HEK293T (cell line): Measurements from ENCODE around the gene COL24A1.
"Not testable (repeated sequence)": the region's sequence is repeated elsewhere in the genome, so short reads cannot be mapped to it uniquely, and the experiment has no call there.

Experiments
- CTBP1 ChIP-seq: fragments of 450-650 bp; IDR thresholded peaks from 2 replicates; pipeline ENCODE4 v1.6.1; 2016; ENCODE audit warnings: borderline replicate concordance
- ELF4 ChIP-seq: fragments of 450-650 bp; IDR thresholded peaks from 2 replicates; pipeline ENCODE4 v1.6.1; 2017; ENCODE audit warnings: antibody characterized with exemption
- FOXK2 ChIP-seq: fragments of 450-650 bp; IDR thresholded peaks from 2 replicates; pipeline ENCODE4 v1.6.1; 2016; ENCODE audit warnings: mild to moderate bottlenecking
- NFRKB ChIP-seq: fragments of 450-650 bp; IDR thresholded peaks from 2 replicates; pipeline ENCODE4 v1.6.1; 2016; ENCODE audit warnings: mild to moderate bottlenecking, moderate library complexity
- SP1 ChIP-seq: fragments of 450-650 bp; IDR thresholded peaks from 2 replicates; pipeline ENCODE4 v1.6.1; 2017
- SUZ12 ChIP-seq: fragments of 450-650 bp; IDR thresholded peaks from 2 replicates; pipeline ENCODE4 v1.6.1; 2016; ENCODE audit warnings: mild to moderate bottlenecking
- TF ChIP-seq, protein P1 (sequence below): fragments of 450-650 bp; IDR thresholded peaks from 2 replicates; pipeline ENCODE4 v1.6.1; 2016

DNA sequence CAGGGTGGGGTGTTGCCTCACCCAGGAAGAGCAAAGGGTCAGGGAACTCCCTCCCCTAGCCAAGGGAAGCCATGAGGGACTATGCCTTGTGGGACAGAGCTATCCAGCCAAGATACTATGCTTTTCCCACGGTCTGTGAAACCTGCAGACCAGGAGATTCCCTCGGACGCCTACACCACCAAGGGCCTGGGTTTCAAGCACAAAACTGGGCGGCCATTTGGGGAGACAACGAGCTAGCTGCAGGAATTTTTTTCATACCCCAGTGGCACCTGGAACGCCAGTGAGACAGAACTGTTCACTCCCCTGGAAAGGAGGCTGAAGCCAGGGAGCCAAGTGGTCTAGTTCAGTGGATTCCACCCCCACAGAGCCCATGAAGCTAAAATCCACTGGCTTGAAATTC lies 84.7 kb downstream of the COL24A1 start:
- not testable (repeated sequence) for TF ChIP-seq ELF4, FOXK2, SUZ12, CTBP1, NFRKB, SP1
- TF ChIP-seq, protein P1, sequence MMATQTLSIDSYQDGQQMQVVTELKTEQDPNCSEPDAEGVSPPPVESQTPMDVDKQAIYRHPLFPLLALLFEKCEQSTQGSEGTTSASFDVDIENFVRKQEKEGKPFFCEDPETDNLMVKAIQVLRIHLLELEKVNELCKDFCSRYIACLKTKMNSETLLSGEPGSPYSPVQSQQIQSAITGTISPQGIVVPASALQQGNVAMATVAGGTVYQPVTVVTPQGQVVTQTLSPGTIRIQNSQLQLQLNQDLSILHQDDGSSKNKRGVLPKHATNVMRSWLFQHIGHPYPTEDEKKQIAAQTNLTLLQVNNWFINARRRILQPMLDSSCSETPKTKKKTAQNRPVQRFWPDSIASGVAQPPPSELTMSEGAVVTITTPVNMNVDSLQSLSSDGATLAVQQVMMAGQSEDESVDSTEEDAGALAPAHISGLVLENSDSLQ = not testable (repeated sequence)
